SK-N-SH (cell line): Measurements from ENCODE around the gene SATB1. TPM values are rescaled to one million over a fixed set of nuclear protein-coding genes. Genes with fewer than 3 reads are reported as not detected.

Experiments
- CTCF ChIA-PET: fragments of 300-600, 350-600 bp; formaldehyde crosslinking; extraction: SDS; loops from one replicate; lab custom pipeline; 2021; lab: Yijun Ruan, JAX
- POLR2A ChIA-PET: fragments of 350-600 bp; sonication (Branson Sonifier 250); formaldehyde crosslinking; extraction: SDS; loops from one replicate; lab custom pipeline; 2020; ENCODE audit warnings: antibody characterized with exemption, inconsistent platforms; lab: Yijun Ruan, JAX
- DNase-seq: peaks from one replicate; pipeline ENCODE4 v3.0.0; 2012
- H2AFZ ChIP-seq: fragments of 200-600 bp; sonication (generic); 2 replicates; pipeline ENCODE4 v1.8.1; 2016; ENCODE audit warnings: antibody characterized with exemption, mild to moderate bottlenecking, low read depth
- H3F3A ChIP-seq: fragments of 200-600 bp; sonication (generic); replicated peaks from 2 replicates; pipeline ENCODE3; 2016; ENCODE audit warnings: antibody characterized with exemption, mild to moderate bottlenecking; ENCODE audit not compliant: insufficient read depth
- H3K27ac ChIP-seq, 2 experiments: fragments of 200-500 bp in 1 of 2; fragments of 200-600 bp in 1 of 2; sonication (Bioruptor generic) in 1 of 2; sonication (generic), shearing (Covaris generic) in 1 of 2; 2 replicates each; pipeline versions ENCODE4 v1.5.1 to v1.6.1; 2014 to 2016; ENCODE audit warnings: low read depth in 2 of 2, inconsistent platforms in 1 of 2, low read length in 1 of 2, mild to moderate bottlenecking in 1 of 2, mixed read lengths in 1 of 2
- H3K27me3 ChIP-seq: fragments of 200-600 bp; sonication (generic), shearing (Covaris generic); 2 replicates; pipeline ENCODE4 v1.6.1; 2016; ENCODE audit warnings: mixed run types; ENCODE audit not compliant: insufficient read depth
- H3K36me3 ChIP-seq, 2 experiments: fragments of 200-500 bp in 1 of 2; fragments of 200-600 bp in 1 of 2; sonication (Bioruptor generic) in 1 of 2; sonication (generic) in 1 of 2; replicated peaks in 1 of 2; 2 replicates each; pipeline versions ENCODE3 to v1.5.1; 2014 to 2016; ENCODE audit warnings: low read length in 1 of 2, mild to moderate bottlenecking in 1 of 2; ENCODE audit not compliant: insufficient read depth in 2 of 2, control insufficient read depth in 1 of 2
- H3K4me1 ChIP-seq, 2 experiments: fragments of 200-500 bp in 1 of 2; fragments of 200-600 bp in 1 of 2; sonication (Bioruptor generic) in 1 of 2; sonication (generic), shearing (Covaris generic) in 1 of 2; 2 replicates each; pipeline versions ENCODE4 v1.5.1 to v1.6.1; 2014 to 2016; ENCODE audit warnings: low read depth in 1 of 2, low read length in 1 of 2, mixed run types in 1 of 2; ENCODE audit not compliant: insufficient read depth in 2 of 2, control insufficient read depth in 1 of 2
- H3K4me2 ChIP-seq: fragments of 200-600 bp; sonication (generic), shearing (Covaris generic); 2 replicates; pipeline ENCODE4 v1.6.1; 2017; ENCODE audit warnings: mixed run types
- H3K4me3 ChIP-seq, 2 experiments: fragments of 200-500 bp in 1 of 2; fragments of 200-600 bp in 1 of 2; sonication (Bioruptor generic) in 1 of 2; sonication (generic), shearing (Covaris generic) in 1 of 2; 2 replicates each; pipeline versions ENCODE4 v1.5.1 to v1.8.1; 2014 to 2016; ENCODE audit warnings: low read depth in 2 of 2, inconsistent platforms in 1 of 2, low read length in 1 of 2, mild to moderate bottlenecking in 1 of 2, mixed read lengths in 1 of 2, moderate library complexity in 1 of 2
- H3K79me2 ChIP-seq: fragments of 200-600 bp; sonication (generic); 2 replicates; pipeline ENCODE4 v1.8.1; 2017; ENCODE audit warnings: mild to moderate bottlenecking; ENCODE audit not compliant: insufficient read depth
- H3K9ac ChIP-seq: fragments of 200-600 bp; sonication (generic); 2 replicates; pipeline ENCODE4 v1.6.1; 2017; ENCODE audit warnings: mixed run types
- H3K9me2 ChIP-seq: fragments of 200-600 bp; sonication (generic); 2 replicates; pipeline ENCODE4 v1.6.1; 2017; ENCODE audit warnings: mixed run types
- H3K9me3 ChIP-seq: fragments of 200-600 bp; sonication (generic); 2 replicates; pipeline ENCODE4 v1.6.1; 2017; ENCODE audit warnings: mixed run types, mild to moderate bottlenecking, moderate library complexity
- H4K20me1 ChIP-seq: fragments of 200-600 bp; sonication (generic); 2 replicates; pipeline ENCODE4 v1.6.1; 2017; ENCODE audit warnings: mild to moderate bottlenecking, mixed run types; ENCODE audit not compliant: insufficient read depth
- CHD2 ChIP-seq: fragments of 150-350 bp; IDR thresholded peaks from 2 replicates; pipeline ENCODE4 v1.6.1; 2018; ENCODE audit warnings: low read length; ENCODE audit not compliant: partially characterized antibody
- FOSL2 ChIP-seq: IDR thresholded peaks from 2 replicates; pipeline ENCODE4 v1.4.0; 2012; ENCODE audit warnings: low read depth, mild to moderate bottlenecking, moderate library complexity, borderline replicate concordance
- FOXJ3 ChIP-seq: sonication (generic); formaldehyde crosslinking; IDR thresholded peaks from 2 replicates; pipeline ENCODE4 v1.5.1; 2020; ENCODE audit warnings: mild to moderate bottlenecking, missing genetic modification reagents
- FOXM1 ChIP-seq: IDR thresholded peaks from 2 replicates; pipeline ENCODE4 v1.4.0; 2012; ENCODE audit warnings: low read depth, mild to moderate bottlenecking
- GABPA ChIP-seq: IDR thresholded peaks from 2 replicates; pipeline ENCODE4 v1.4.0; 2012; ENCODE audit warnings: low read depth, mild to moderate bottlenecking
- GATA2 ChIP-seq: sonication (generic); formaldehyde crosslinking; IDR thresholded peaks from 2 replicates; pipeline ENCODE4 v1.5.0; 2020; ENCODE audit warnings: mild to moderate bottlenecking, missing genetic modification reagents
- JUND ChIP-seq: IDR thresholded peaks from 2 replicates; pipeline ENCODE4 v1.4.0; 2012
- MEF2A ChIP-seq: IDR thresholded peaks from 2 replicates; pipeline ENCODE4 v1.4.0; 2012; ENCODE audit warnings: low read depth, borderline replicate concordance
- NFIC ChIP-seq: IDR thresholded peaks from 2 replicates; pipeline ENCODE4 v1.4.0; 2012; ENCODE audit warnings: borderline replicate concordance
- POLR2AphosphoS5 ChIP-seq: IDR thresholded peaks from 2 replicates; pipeline ENCODE4 v1.6.1; 2012; ENCODE audit warnings: low read depth, low read length
- RAD21 ChIP-seq: IDR thresholded peaks from 2 replicates; pipeline ENCODE4 v1.6.1; 2012; ENCODE audit warnings: mild to moderate bottlenecking, low read length
- RCOR1 ChIP-seq: fragments of 150-350 bp; IDR thresholded peaks from 2 replicates; pipeline ENCODE4 v1.6.1; 2017; ENCODE audit warnings: antibody characterized with exemption, low read length
- RXRA ChIP-seq: IDR thresholded peaks from 2 replicates; pipeline ENCODE4 v1.4.0; 2012; ENCODE audit warnings: low read depth, mild to moderate bottlenecking, borderline replicate concordance
- TAF1 ChIP-seq: IDR thresholded peaks from 2 replicates; pipeline ENCODE4 v1.6.1; 2012; ENCODE audit warnings: low read depth, mild to moderate bottlenecking, low read length, moderate library complexity, borderline replicate concordance
- TEAD4 ChIP-seq: IDR thresholded peaks from 2 replicates; pipeline ENCODE4 v1.4.0; 2012; ENCODE audit warnings: mild to moderate bottlenecking, borderline replicate concordance; ENCODE audit not compliant: insufficient read depth
- YY1 ChIP-seq: IDR thresholded peaks from 2 replicates; pipeline ENCODE4 v1.4.0; 2012; ENCODE audit warnings: low read depth, mild to moderate bottlenecking
- polyA plus RNA-seq, 3 experiments: library from polyadenylated mRNA; depleted of rRNA; stranded (reverse); fragments of >200 nt; gene quantifications; 2 replicates each; pipeline ENCODE4 v1.2.3, GENCODE V29; 2012
- TF ChIP-seq, protein P1 (sequence below): IDR thresholded peaks from 2 replicates; pipeline ENCODE4 v1.6.1; 2012; ENCODE audit warnings: mild to moderate bottlenecking, low read depth, low read length, moderate library complexity
- TF ChIP-seq, protein P2 (sequence below): IDR thresholded peaks from 2 replicates; pipeline ENCODE4 v1.4.0; 2012; ENCODE audit warnings: low read depth, borderline replicate concordance

Gene SATB1
- polyA plus RNA-seq, 1 of the 3 experiments (the other 2 are of a cell fraction), result 8.5 TPM

DNA sequence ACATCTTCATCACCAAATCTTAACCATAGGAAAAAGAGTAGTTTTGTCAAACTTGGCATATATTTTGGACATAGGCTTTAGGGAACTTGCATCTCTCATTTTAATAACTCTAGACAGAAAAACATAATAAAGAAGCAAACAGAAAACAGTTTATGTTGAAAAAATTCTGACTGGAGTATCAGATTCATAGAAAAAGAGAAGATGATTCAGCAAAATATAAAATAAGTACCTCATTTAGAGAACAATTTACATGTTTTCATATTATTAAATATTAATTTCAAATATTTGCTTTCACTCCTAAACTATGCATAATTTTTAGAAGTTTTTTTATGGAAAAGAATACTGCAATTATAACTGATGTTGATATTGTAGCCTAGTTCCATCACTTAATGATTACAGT, 12.5 kb downstream of the SATB1 start:
- Histone ChIP-seq H3F3A (no peaks in the 10 kb centered on the region), H3K27me3 (no peaks in the 10 kb centered on the region), H3K4me1 (no peaks in the 10 kb centered on the region; a peak in 2 of 4 replicates), H4K20me1 (no peaks in the 10 kb centered on the region), H3K9ac (no peak overlapping the region), H3K79me2 (no peaks in the 10 kb centered on the region), H3K4me2 (no peak overlapping the region), H3K9me2 (no peaks in the 10 kb centered on the region), H2AFZ (no peak overlapping the region), H3K9me3 (no peaks in the 10 kb centered on the region), H3K27ac (no peak overlapping the region), H3K36me3 (peaks cover 4 to 20% of the 10 kb centered on the region in 2 experiments), H3K4me3 (no peak overlapping the region)
- no peak for DNase-seq
- POLR2A ChIA-PET, result no interaction called here
- CTCF ChIA-PET, result interaction anchor here (1.4 kb wide), 1 partner anchor 23 kb away, joined by 5 read pairs; no protein-coding TSS in a partner anchor
- TF ChIP-seq NFIC, result no peak
- TF ChIP-seq GABPA, result no peak
- TF ChIP-seq JUND, result no peak
- no peak for TF ChIP-seq FOSL2
- TF ChIP-seq, protein P1, sequence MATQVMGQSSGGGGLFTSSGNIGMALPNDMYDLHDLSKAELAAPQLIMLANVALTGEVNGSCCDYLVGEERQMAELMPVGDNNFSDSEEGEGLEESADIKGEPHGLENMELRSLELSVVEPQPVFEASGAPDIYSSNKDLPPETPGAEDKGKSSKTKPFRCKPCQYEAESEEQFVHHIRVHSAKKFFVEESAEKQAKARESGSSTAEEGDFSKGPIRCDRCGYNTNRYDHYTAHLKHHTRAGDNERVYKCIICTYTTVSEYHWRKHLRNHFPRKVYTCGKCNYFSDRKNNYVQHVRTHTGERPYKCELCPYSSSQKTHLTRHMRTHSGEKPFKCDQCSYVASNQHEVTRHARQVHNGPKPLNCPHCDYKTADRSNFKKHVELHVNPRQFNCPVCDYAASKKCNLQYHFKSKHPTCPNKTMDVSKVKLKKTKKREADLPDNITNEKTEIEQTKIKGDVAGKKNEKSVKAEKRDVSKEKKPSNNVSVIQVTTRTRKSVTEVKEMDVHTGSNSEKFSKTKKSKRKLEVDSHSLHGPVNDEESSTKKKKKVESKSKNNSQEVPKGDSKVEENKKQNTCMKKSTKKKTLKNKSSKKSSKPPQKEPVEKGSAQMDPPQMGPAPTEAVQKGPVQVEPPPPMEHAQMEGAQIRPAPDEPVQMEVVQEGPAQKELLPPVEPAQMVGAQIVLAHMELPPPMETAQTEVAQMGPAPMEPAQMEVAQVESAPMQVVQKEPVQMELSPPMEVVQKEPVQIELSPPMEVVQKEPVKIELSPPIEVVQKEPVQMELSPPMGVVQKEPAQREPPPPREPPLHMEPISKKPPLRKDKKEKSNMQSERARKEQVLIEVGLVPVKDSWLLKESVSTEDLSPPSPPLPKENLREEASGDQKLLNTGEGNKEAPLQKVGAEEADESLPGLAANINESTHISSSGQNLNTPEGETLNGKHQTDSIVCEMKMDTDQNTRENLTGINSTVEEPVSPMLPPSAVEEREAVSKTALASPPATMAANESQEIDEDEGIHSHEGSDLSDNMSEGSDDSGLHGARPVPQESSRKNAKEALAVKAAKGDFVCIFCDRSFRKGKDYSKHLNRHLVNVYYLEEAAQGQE, result no peak
- no peak for TF ChIP-seq POLR2AphosphoS5
- no peak for TF ChIP-seq RAD21
- no peak for TF ChIP-seq RCOR1
- no peak for TF ChIP-seq YY1
- no peak for TF ChIP-seq TAF1
- no peak for TF ChIP-seq GATA2
- TF ChIP-seq MEF2A, result no peak
- no peak for TF ChIP-seq FOXM1
- TF ChIP-seq TEAD4, result no peak
- TF ChIP-seq RXRA, result no peak
- no peak for TF ChIP-seq CHD2
- TF ChIP-seq, protein P2, sequence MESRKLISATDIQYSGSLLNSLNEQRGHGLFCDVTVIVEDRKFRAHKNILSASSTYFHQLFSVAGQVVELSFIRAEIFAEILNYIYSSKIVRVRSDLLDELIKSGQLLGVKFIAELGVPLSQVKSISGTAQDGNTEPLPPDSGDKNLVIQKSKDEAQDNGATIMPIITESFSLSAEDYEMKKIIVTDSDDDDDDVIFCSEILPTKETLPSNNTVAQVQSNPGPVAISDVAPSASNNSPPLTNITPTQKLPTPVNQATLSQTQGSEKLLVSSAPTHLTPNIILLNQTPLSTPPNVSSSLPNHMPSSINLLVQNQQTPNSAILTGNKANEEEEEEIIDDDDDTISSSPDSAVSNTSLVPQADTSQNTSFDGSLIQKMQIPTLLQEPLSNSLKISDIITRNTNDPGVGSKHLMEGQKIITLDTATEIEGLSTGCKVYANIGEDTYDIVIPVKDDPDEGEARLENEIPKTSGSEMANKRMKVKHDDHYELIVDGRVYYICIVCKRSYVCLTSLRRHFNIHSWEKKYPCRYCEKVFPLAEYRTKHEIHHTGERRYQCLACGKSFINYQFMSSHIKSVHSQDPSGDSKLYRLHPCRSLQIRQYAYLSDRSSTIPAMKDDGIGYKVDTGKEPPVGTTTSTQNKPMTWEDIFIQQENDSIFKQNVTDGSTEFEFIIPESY, result no peak
- TF ChIP-seq FOXJ3 (CRISPR knock-in tag), result no peak
